ENCODE data around the gene PARP15.

GRCh38 chr3:122679882-122680474, 102.5 kb downstream of the PARP15 start:
- TF ChIP-seq POLR2AphosphoS5 (IDR thresholded peaks at IDR 0.05; ENCODE audit: low read depth, low read length): no peak
- no peak for TF ChIP-seq TAF1 (IDR thresholded peaks at IDR 0.05; ENCODE audit: low read depth, low read length)
- TF ChIP-seq POLR2A (IDR thresholded peaks at IDR 0.05; ENCODE audit: low read depth, low read length): no peak
- TF ChIP-seq PAX5 (IDR thresholded peaks at IDR 0.05; ENCODE audit: insufficient read depth, low read length, severe bottlenecking): no peak

All from GM12891 (cell line).